Choroid plexus epithelial cell (primary cell): ENCODE data around the gene RAB21.
"Not testable (repeated sequence)": the region's sequence is repeated elsewhere in the genome, so short reads cannot be mapped to it uniquely, and the experiment has no call there.

Experiments
- DNase-seq: peaks from one replicate; pipeline ENCODE4 v3.0.0-alpha.2; 2010; ENCODE audit warnings: low read depth
- H3K4me3 ChIP-seq: 2 replicates; pipeline ENCODE4 v1.5.1; 2011; ENCODE audit warnings: low read depth, mild to moderate bottlenecking, control low read depth, low read length, moderate library complexity
- TF ChIP-seq, protein P1 (sequence below): conservative IDR thresholded peaks from 2 replicates; pipeline ENCODE4 v1.5.1; 2011; ENCODE audit warnings: low read depth, mild to moderate bottlenecking, control low read depth, inconsistent platforms, low read length, moderate library complexity

RAB21 gene

DNA sequence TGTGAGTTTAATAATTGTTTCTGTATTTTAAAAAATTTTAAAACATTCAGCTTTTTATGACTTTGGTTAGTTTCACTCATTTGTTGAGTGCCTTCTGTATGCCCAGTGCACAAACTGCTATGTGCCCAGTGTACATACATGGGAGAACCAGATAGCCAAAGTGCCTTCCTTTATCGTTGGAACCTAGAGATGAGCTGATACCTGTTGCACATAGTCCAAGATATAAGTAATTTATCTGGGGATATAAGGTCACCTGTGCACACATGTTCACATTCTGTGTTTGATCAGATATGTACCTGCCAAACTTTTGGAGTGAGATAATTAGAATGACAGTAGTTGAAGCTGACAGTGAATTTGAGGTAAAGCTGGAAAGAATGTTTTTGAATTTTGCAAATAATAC is 37.9 kb downstream of the RAB21 start:
- no peak for DNase-seq
- no peak overlapping the region for H3K4me3 ChIP-seq
- TF ChIP-seq, protein P1, sequence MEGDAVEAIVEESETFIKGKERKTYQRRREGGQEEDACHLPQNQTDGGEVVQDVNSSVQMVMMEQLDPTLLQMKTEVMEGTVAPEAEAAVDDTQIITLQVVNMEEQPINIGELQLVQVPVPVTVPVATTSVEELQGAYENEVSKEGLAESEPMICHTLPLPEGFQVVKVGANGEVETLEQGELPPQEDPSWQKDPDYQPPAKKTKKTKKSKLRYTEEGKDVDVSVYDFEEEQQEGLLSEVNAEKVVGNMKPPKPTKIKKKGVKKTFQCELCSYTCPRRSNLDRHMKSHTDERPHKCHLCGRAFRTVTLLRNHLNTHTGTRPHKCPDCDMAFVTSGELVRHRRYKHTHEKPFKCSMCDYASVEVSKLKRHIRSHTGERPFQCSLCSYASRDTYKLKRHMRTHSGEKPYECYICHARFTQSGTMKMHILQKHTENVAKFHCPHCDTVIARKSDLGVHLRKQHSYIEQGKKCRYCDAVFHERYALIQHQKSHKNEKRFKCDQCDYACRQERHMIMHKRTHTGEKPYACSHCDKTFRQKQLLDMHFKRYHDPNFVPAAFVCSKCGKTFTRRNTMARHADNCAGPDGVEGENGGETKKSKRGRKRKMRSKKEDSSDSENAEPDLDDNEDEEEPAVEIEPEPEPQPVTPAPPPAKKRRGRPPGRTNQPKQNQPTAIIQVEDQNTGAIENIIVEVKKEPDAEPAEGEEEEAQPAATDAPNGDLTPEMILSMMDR: no peak

DNA sequence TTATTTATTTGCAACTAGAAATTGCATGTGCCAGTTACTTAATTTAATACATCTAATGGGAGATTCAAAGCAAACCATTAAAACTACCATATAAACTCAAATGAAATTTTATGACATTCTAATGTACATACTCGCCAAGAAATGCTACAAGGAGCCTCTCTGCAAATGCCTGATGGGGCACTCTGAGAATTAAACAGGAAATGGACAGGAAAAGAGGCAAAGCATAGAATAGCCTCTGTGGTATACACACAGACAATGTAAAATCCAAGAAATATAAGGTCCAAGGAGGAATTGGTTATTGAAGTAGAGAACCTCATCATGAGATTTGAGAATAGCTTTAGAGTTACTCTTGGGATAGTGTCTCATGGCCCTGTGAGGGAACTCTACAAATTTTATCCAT is 41.2 kb downstream of the RAB21 start:
- TF ChIP-seq, protein P1: no peak
- DNase-seq: no peak
- H3K4me3 ChIP-seq: no peak overlapping the region

DNA sequence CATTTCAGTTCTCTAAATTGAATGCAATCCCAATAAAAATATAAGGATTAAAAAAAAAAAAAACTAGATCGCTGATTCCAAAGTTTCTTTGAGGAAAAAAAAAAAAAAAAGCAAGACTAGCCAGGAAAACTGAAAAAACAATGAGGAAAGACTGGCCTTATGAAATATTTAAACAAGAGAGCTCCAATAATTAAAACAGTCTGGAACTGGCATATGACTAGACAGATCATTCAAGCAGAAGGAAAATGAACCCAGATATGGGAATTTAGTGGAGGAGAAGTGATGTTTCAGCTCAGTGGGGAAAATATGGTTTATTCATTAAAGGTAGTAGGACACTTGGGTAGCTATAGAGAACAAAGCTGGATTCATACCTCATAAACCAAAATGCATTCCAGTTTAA is 42.9 kb downstream of the RAB21 start:
- TF ChIP-seq, protein P1: no peak
- H3K4me3 ChIP-seq: no peak overlapping the region
- no peak for DNase-seq

DNA sequence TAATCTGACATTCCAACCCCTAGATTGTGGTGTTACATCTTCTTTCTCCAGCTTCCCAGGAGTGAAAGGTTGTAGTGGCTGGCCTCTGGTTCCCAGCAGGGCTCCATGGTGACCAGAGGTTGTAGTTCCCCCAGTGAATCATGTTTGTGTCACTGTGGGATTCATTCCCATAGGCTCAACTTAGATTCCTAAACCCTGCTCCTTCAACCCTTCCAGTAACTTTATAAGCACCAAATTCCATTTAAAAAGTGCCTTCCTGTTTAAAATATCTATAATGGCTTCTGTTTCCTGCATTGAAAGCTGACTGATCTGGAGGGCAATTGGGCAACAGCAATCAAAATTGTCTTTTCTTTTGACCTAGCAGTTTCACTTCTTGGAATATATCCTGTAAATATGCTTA is 44.4 kb downstream of the RAB21 start:
- TF ChIP-seq, protein P1: no peak
- H3K4me3 ChIP-seq: no peak overlapping the region
- peak; percentile 39 for DNase-seq

DNA sequence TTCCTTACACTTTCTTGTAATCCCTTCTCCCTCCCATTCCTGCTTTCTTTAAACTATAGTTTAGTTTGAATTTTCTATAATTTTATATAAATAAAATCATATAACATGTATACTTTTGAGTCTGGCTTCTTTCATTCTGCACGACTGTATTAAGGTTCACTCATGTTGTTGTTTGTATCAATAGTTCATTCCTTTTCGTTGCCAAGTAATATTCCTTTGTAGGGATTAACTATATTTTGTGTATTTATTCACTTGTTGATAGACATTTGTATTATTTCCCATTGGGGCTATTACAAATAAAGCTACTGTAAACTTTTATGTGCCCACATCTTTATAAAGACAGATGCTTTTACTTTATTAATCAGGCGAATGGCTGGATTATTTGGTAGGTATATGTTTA is 45.5 kb downstream of the RAB21 start:
- TF ChIP-seq, protein P1: no peak
- DNase-seq: no peak
- H3K4me3 ChIP-seq: no peak overlapping the region

DNA sequence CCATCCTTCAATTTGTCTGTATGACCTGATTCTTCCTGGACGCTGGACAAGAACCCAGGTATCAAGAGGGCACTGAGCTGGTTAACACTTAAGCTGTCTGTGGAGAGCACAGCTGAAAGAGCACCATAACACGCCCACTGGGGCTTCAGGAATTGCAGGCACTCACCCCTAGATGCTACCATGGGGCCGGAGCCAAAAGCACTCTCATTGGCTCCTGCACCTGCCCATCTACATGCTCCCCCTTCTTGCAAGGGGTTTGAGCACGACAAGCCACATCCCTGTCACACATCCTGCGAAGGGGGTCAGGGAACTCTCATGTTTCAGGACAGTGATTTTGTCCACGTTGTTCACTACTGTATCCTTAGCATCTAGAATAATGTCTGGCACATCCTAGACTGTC is 49.8 kb downstream of the RAB21 start:
- TF ChIP-seq, protein P1: no peak
- DNase-seq: no peak
- no peak overlapping the region for H3K4me3 ChIP-seq

DNA sequence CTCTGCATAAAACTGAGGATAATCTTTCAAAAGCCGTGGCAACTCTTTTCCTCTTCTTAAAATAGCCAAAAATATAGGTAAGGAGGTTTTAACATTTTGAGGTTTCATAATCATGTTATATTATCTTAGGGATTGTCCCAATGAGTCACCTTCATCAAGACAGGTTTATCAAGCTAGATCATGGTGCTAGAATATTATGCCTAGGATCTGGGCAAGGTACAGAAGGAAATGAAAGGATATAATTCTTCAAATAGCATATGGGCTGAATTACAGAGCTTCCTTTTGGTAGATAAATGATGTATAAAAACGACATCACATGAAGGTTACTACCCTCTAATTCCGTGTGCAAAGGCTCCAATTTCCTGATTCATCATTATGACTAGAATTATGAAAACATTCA is 56.3 kb downstream of the RAB21 start:
- DNase-seq: no peak

DNA sequence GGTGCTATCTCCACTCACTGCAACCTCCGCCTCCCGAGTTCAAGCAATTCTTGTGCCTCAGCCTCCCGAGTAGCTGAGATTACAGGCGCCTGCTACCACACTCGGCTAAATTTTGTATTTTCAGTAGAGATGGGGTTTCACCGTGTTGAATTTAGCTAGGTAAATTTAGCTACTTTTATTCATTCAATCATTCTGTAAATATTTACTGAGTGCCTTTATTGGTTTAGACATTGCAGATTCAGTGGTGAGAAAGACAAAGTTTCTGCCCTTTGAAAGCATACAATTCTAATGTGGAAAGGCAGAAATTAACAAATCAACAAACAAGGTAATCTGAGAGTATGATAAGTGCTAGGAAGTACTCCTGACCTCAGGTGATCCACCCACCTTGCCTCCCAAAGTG is 60.6 kb downstream of the RAB21 start:
- H3K4me3 ChIP-seq: not testable (repeated sequence)

More for the DNA sequence above, 56.3 kb downstream of the RAB21 start:
- H3K4me3 ChIP-seq: no peak overlapping the region
- TF ChIP-seq, protein P1: no peak

DNA sequence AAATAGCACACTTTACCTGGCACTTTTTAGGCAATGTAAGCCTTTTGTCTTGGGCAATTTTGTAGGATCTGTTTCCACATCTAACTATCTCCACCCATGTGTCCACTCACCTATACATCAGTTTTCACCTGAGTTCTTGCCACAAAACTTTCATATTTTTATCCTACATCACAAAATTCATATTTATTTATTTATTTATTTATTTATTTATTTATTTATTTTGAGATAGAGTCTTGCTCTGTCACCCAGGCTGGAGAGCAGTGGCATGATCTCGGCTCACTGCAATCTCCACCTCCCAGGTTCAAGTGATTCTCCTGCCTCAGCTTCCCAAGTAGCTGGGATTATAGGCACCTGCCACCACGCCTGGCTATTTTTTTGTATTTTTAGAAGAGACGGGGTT is 67.4 kb downstream of the RAB21 start:
- DNase-seq: not testable (repeated sequence)

More for the DNA sequence above, 60.6 kb downstream of the RAB21 start:
- not testable (repeated sequence) for DNase-seq

More for the DNA sequence above, 67.4 kb downstream of the RAB21 start:
- not testable (repeated sequence) for H3K4me3 ChIP-seq
